Heart left ventricle (tissue), 13 donors: ENCODE measurements around the gene PDE3A.

Experiments
- POLR2A ChIP-seq, 2 donors: fragments of 450-650 bp; IDR thresholded peaks; one replicate each; pipeline ENCODE4 v1.6.1; 2017; ENCODE audit warnings: antibody characterized with exemption in 2 of 2, mild to moderate bottlenecking in 2 of 2, moderate library complexity in 2 of 2
- TF ChIP-seq, protein P1 (sequence below), 12 donors: fragments of 200-600 bp; sonication (generic) in 4 of 12; IDR thresholded peaks; one replicate each; pipeline versions ENCODE4 v1.5.0 to v1.8.0; 2018 to 2022; ENCODE audit warnings: antibody characterized with exemption in 12 of 12, mild to moderate bottlenecking in 5 of 12
- donor health status: ischemic (EF 13 %, LVEDD 7.1; RV severe dilation, severe dysfunction).
- donor health status: DM: no; HTN: yes; CAD: no.
- donor health status: DM: no; HTN: no; CAD: no.
- donor health status: ischemic (EF 25% LVEDD 6.9; RV normal size, moderate dysfunction).
- donor health status: ischemic (EF 25% LVEDD 5.7; RV mildly dilated, moderate dysfunction).
- donor health status: ischemic (EF 35%, LVEDD 5.7; RV mildly dilated, moderate dysfunction).
- donor health status: nonischemic (EF 11% LVEDD 7.7; RV severe dilation, severe dysfunction).
- donor health status: DM: yes; HTN: yes; CAD: no.
- donor health status: PGD.
- donor health status: ischemic (EF 29% LVEDD 5.4; RV normal size, mild dysfunction).
- donor health status: nonischemic (EF 23%, LVEDD 6.1; RV moderate dilation, normal function).

DNA sequence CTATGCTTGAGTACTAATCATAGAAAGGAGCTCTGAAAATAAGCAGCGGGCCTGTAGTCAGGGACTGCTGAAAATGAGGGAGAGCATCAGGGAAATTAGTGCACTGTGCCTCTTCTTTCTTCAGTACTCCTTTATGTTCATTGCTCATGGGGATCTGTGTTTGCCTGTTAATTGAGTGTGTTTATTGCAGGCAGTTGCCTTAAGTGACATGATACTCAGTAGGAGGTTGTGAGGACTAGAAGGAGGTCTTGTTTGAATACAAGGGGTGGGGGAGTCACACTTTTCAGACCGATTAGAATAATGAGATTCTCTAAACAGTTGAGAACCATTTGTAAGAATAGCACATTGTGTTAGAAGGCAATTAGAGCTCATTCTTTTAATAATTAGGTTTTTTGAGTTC lies 224.2 kb downstream of the PDE3A start:
- TF ChIP-seq, protein P1, sequence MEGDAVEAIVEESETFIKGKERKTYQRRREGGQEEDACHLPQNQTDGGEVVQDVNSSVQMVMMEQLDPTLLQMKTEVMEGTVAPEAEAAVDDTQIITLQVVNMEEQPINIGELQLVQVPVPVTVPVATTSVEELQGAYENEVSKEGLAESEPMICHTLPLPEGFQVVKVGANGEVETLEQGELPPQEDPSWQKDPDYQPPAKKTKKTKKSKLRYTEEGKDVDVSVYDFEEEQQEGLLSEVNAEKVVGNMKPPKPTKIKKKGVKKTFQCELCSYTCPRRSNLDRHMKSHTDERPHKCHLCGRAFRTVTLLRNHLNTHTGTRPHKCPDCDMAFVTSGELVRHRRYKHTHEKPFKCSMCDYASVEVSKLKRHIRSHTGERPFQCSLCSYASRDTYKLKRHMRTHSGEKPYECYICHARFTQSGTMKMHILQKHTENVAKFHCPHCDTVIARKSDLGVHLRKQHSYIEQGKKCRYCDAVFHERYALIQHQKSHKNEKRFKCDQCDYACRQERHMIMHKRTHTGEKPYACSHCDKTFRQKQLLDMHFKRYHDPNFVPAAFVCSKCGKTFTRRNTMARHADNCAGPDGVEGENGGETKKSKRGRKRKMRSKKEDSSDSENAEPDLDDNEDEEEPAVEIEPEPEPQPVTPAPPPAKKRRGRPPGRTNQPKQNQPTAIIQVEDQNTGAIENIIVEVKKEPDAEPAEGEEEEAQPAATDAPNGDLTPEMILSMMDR (IDR thresholded peaks at IDR 0.05): no peak
- TF ChIP-seq POLR2A (IDR thresholded peaks at IDR 0.05): no peak
